CD1c-positive myeloid dendritic cell (primary cell): Measurements from ENCODE around the gene UBALD2.
"Not testable (repeated sequence)": the region's sequence is repeated elsewhere in the genome, so short reads cannot be mapped to it uniquely, and the experiment has no call there.

Source experiments
- DNase-seq: peaks from one replicate; pipeline ENCODE4 v3.0.0-alpha.2; 2016; ENCODE audit errors: extremely low spot score

Gene UBALD2

GRCh38 chr17:76264755-76265623 lies at the start of gene UBALD2:
Gene UBALD2 (plus strand): TSS chr17:76265348. CDS start chr17:76265506, 158 bp downstream.
- peak; percentile 99 for DNase-seq

GRCh38 chr17:76217081-76217480 lies 48.1 kb upstream of the UBALD2 start:
- no peak for DNase-seq

- DNase-seq, result no peak
Observed at GRCh38 chr17:76219670-76220383, 45.3 kb upstream of the UBALD2 start.

GRCh38 chr17:76223802-76224201 lies 41.3 kb upstream of the UBALD2 start:
- no peak for DNase-seq

GRCh38 chr17:76225373-76226086 lies 39.6 kb upstream of the UBALD2 start:
- DNase-seq, result not testable (repeated sequence)

- DNase-seq, result not testable (repeated sequence)
Observed at GRCh38 chr17:76226749-76227148, 38.4 kb upstream of the UBALD2 start.

- no peak for DNase-seq
Observed at GRCh38 chr17:76232342-76232741, 32.8 kb upstream of the UBALD2 start.

- DNase-seq, result no peak
Observed at GRCh38 chr17:76233588-76234353, 31.4 kb upstream of the UBALD2 start.

GRCh38 chr17:76234354-76234679 lies 30.8 kb upstream of the UBALD2 start:
- DNase-seq, result no peak

GRCh38 chr17:76235883-76236282 lies 29.3 kb upstream of the UBALD2 start:
- no peak for DNase-seq

GRCh38 chr17:76236603-76237002 lies 28.5 kb upstream of the UBALD2 start:
- DNase-seq, result no peak

- DNase-seq, result no peak
Observed at GRCh38 chr17:76237859-76238313, 27.3 kb upstream of the UBALD2 start.

- no peak for DNase-seq
Observed at GRCh38 chr17:76238847-76239537, 26.2 kb upstream of the UBALD2 start.

- DNase-seq, result no peak
Observed at GRCh38 chr17:76239538-76240274, 25.4 kb upstream of the UBALD2 start.

- DNase-seq, result peak; percentile 69
Observed at GRCh38 chr17:76240461-76241203, 24.5 kb upstream of the UBALD2 start, which contains the start of gene RNF157. Gene RNF157 (minus strand): TSS chr17:76240493. CDS start chr17:76240240, 253 bp downstream.

GRCh38 chr17:76241204-76241538 lies 24.0 kb upstream of the UBALD2 start:
- DNase-seq, result no peak

- no peak for DNase-seq
Observed at GRCh38 chr17:76241691-76242255, 23.4 kb upstream of the UBALD2 start.

GRCh38 chr17:76243826-76244679 lies 21.1 kb upstream of the UBALD2 start:
- DNase-seq, result no peak
